HTR-8/SVneo (cell line): ENCODE data around the gene MYBPH.

Experiments
- DNase-seq: peaks from one replicate; pipeline ENCODE4 v3.0.0; 2011; ENCODE audit warnings: low spot score, mixed read lengths; ENCODE audit not compliant: insufficient read length
- FAIRE-seq: peaks from 2 replicates; lab custom pipeline; 2011; peaks lifted over from hg19 to GRCh38; lab: Jason Lieb, UNC

Gene MYBPH

GRCh38 chr1:203169770-203170520 is 5.7 kb downstream of the MYBPH start:
- no peak for FAIRE-seq

GRCh38 chr1:203168991-203169390 is 6.6 kb downstream of the MYBPH start:
- FAIRE-seq: no peak
- DNase-seq: no peak

More at GRCh38 chr1:203169770-203170520, 5.7 kb downstream of the MYBPH start:
- no peak for DNase-seq

- DNase-seq (no peak), FAIRE-seq (no peak)
Measured at GRCh38 chr1:203168256-203168786, 7.3 kb downstream of the MYBPH start.

- no peak for DNase-seq
- no peak for FAIRE-seq
Measured at GRCh38 chr1:203167913-203168200, 7.8 kb downstream of the MYBPH start.

GRCh38 chr1:203167026-203167912 is 8.4 kb downstream of the MYBPH start:
- FAIRE-seq: no peak
- no peak for DNase-seq

- no peak for FAIRE-seq
Measured at GRCh38 chr1:203166192-203166940, 9.3 kb downstream of the MYBPH start.

GRCh38 chr1:203165800-203166161 is 9.8 kb downstream of the MYBPH start:
- FAIRE-seq: no peak
- DNase-seq: no peak

More at GRCh38 chr1:203166192-203166940, 9.3 kb downstream of the MYBPH start:
- DNase-seq: no peak

GRCh38 chr1:203165101-203165799 is 10.4 kb downstream of the MYBPH start:
- DNase-seq (no peak), FAIRE-seq (no peak)

- FAIRE-seq: no peak
- DNase-seq: no peak
Measured at GRCh38 chr1:203163891-203164635, 11.6 kb downstream of the MYBPH start.

GRCh38 chr1:203162403-203162802 is 13.2 kb downstream of the MYBPH start:
- FAIRE-seq (no peak), DNase-seq (no peak)

GRCh38 chr1:203161703-203162102 is 13.9 kb downstream of the MYBPH start:
- FAIRE-seq (no peak), DNase-seq (no peak)

GRCh38 chr1:203161175-203161574 is 14.5 kb downstream of the MYBPH start:
- DNase-seq (no peak), FAIRE-seq (no peak)

GRCh38 chr1:203159844-203160243 is 15.8 kb downstream of the MYBPH start:
- FAIRE-seq (no peak), DNase-seq (no peak)

GRCh38 chr1:203158960-203159665 is 16.5 kb downstream of the MYBPH start:
- FAIRE-seq: no peak

GRCh38 chr1:203158423-203158822 is 17.2 kb downstream of the MYBPH start:
- DNase-seq (no peak), FAIRE-seq (no peak)

More at GRCh38 chr1:203158960-203159665, 16.5 kb downstream of the MYBPH start:
- no peak for DNase-seq

- FAIRE-seq (no peak), DNase-seq (no peak)
Measured at GRCh38 chr1:203156280-203156679, 19.3 kb downstream of the MYBPH start.

- DNase-seq (peak; percentile 63), FAIRE-seq (peak; percentile 80)
Measured at GRCh38 chr1:203153989-203154821, 21.4 kb downstream of the MYBPH start.
